Neuronal stem cell (in vitro differentiated cells): ENCODE data around the gene BAX.

ENCODE experiments used
- DNase-seq: peaks from one replicate; pipeline ENCODE4 v3.0.0-alpha.2; 2013; ENCODE audit warnings: low spot score
- H2AFZ ChIP-seq: one replicate; pipeline ENCODE4 v1.6.1; 2013; ENCODE audit warnings: mild to moderate bottlenecking, low read length, inconsistent platforms
- H2AK5ac ChIP-seq: 2 replicates; pipeline ENCODE4 v1.6.1; 2013; ENCODE audit warnings: low read depth, mild to moderate bottlenecking, inconsistent platforms, low read length, moderate library complexity, mixed read lengths
- H2BK120ac ChIP-seq: 2 replicates; pipeline ENCODE4 v1.6.1; 2013; ENCODE audit warnings: low read depth, mild to moderate bottlenecking, inconsistent platforms, low read length, moderate library complexity, mixed read lengths
- H2BK12ac ChIP-seq: one replicate; pipeline ENCODE4 v1.6.1; 2013; ENCODE audit warnings: low read length, inconsistent platforms
- H2BK15ac ChIP-seq: 2 replicates; pipeline ENCODE4 v1.6.1; 2013; ENCODE audit warnings: mild to moderate bottlenecking, low read length, inconsistent platforms, mixed read lengths
- H2BK5ac ChIP-seq: one replicate; pipeline ENCODE4 v1.6.1; 2013; ENCODE audit warnings: inconsistent platforms, mild to moderate bottlenecking, low read length, moderate library complexity
- H3K14ac ChIP-seq: one replicate; pipeline ENCODE4 v1.6.1; 2013; ENCODE audit warnings: low read length, inconsistent platforms
- H3K18ac ChIP-seq: 2 replicates; pipeline ENCODE4 v1.6.1; 2013; ENCODE audit warnings: low read length, inconsistent platforms
- H3K23ac ChIP-seq: 2 replicates; pipeline ENCODE4 v1.6.1; 2013; ENCODE audit warnings: low read depth, mild to moderate bottlenecking, mixed read lengths, low read length, inconsistent platforms; ENCODE audit not compliant: poor library complexity
- H3K27ac ChIP-seq: replicated peaks from 3 replicates; pipeline ENCODE4 v1.5.1; 2013; ENCODE audit warnings: low read length, inconsistent platforms
- H3K27me3 ChIP-seq, 3 experiments: 2 replicates each; pipeline ENCODE4 v1.6.1; 2013; ENCODE audit warnings: low read length in 3 of 3, mild to moderate bottlenecking in 2 of 3, inconsistent platforms in 1 of 3, low read depth in 1 of 3, mixed read lengths in 1 of 3, moderate library complexity in 1 of 3; ENCODE audit not compliant: control insufficient read depth in 3 of 3, insufficient read depth in 3 of 3
- H3K36me3 ChIP-seq, 2 donors: replicated peaks in 1 of 2; 2 replicates each; pipeline ENCODE4 v1.6.1; 2013; ENCODE audit warnings: low read length in 2 of 2; ENCODE audit not compliant: control insufficient read depth in 2 of 2, insufficient read depth in 2 of 2
- H3K4ac ChIP-seq: 2 replicates; pipeline ENCODE4 v1.6.1; 2013; ENCODE audit warnings: inconsistent platforms, mild to moderate bottlenecking, low read length, moderate library complexity
- H3K4me1 ChIP-seq, 2 donors: 1 replicate in 1 of 2; 2 replicates in 1 of 2; pipeline ENCODE4 v1.6.1; 2013; ENCODE audit warnings: low read length in 2 of 2, low read depth in 1 of 2; ENCODE audit not compliant: control insufficient read depth in 2 of 2, insufficient read depth in 1 of 2
- H3K4me2 ChIP-seq: one replicate; pipeline ENCODE4 v1.6.1; 2013; ENCODE audit warnings: mild to moderate bottlenecking, low read length, inconsistent platforms; ENCODE audit not compliant: insufficient read depth, poor library complexity, severe bottlenecking
- H3K4me3 ChIP-seq, 2 donors: 2 replicates each; pipeline ENCODE4 v1.5.1; 2013; ENCODE audit warnings: low read length in 2 of 2, mild to moderate bottlenecking in 2 of 2, inconsistent platforms in 1 of 2, moderate library complexity in 1 of 2
- H3K79me1 ChIP-seq: one replicate; pipeline ENCODE4 v1.6.1; 2013; ENCODE audit warnings: low read depth, mild to moderate bottlenecking, inconsistent platforms, low read length, moderate library complexity
- H3K9ac ChIP-seq: one replicate; pipeline ENCODE4 v1.6.1; 2013; ENCODE audit warnings: mild to moderate bottlenecking, low read depth, low read length, inconsistent platforms; ENCODE audit not compliant: poor library complexity
- H3K9me3 ChIP-seq, 2 donors: replicated peaks in 1 of 2; 2 replicates each; pipeline versions ENCODE3 to v1.6.1; 2013; ENCODE audit warnings: low read length in 2 of 2, mild to moderate bottlenecking in 2 of 2, inconsistent platforms in 1 of 2, low read depth in 1 of 2, mixed read lengths in 1 of 2, moderate library complexity in 1 of 2; ENCODE audit not compliant: control insufficient read depth in 2 of 2, insufficient read depth in 1 of 2
- H4K8ac ChIP-seq: one replicate; pipeline ENCODE4 v1.6.1; 2013; ENCODE audit warnings: low read depth, mild to moderate bottlenecking, inconsistent platforms, low read length, moderate library complexity
- H4K91ac ChIP-seq: one replicate; pipeline ENCODE4 v1.6.1; 2013; ENCODE audit warnings: low read length, low read depth, mild to moderate bottlenecking, inconsistent platforms; ENCODE audit not compliant: poor library complexity
- WGBS, 2 donors: extraction: QIAGEN DNeasy Blood & Tissue Kit; methylation state at CpG; one replicate each; pipeline ENCODE4 v1.1.7; 2013; ENCODE audit warnings: missing lambda C conversion rate in 2 of 2, mixed read lengths in 1 of 2; ENCODE audit not compliant: insufficient read length in 2 of 2, insufficient replicate concordance in 1 of 2; ENCODE audit errors: extremely low coverage in 2 of 2; 5-methylcytosine and 5-hydroxymethylcytosine counted together

Gene BAX

DNA sequence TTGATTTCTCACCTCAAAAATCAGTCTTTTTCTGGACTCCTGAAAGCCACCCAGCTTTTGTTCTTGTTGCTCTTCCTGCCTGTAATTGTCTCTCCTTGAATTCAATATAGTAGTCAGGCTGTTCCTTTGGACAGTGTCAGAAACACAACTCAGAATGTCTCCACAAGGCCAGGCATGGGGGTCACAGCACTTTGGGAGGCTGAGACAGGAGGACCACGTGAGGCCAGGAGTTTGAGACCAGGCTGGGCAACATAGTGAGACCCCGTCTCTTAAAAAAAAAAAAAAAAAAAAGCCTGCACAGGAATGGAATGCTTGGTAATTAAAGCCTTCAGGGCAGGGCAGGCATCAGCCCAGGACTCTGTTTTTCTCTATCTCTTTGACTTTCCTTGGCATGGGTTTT is 8.9 kb upstream of the BAX start:
- Histone ChIP-seq H3K4me2 (no peak overlapping the region), H3K27me3 (no peaks in the 10 kb centered on the region), H3K4me1 (peaks cover 0 to 3% of the 10 kb centered on the region in 2 donors), H3K14ac (no peak overlapping the region), H3K4me3 (no peak overlapping the region), H2AK5ac (no peak overlapping the region), H2BK15ac (no peak overlapping the region), H3K79me1 (no peaks in the 10 kb centered on the region), H3K36me3 (no peaks in the 10 kb centered on the region), H3K27ac (no peak overlapping the region), H3K18ac (no peak overlapping the region), H3K9ac (no peak overlapping the region), H2BK120ac (no peak overlapping the region), H2BK5ac (no peak overlapping the region), H4K8ac (no peak overlapping the region), H3K4ac (no peak overlapping the region), H3K9me3 (peaks cover 5% of the 10 kb centered on the region in 2 donors), H2AFZ (no peak overlapping the region), H3K23ac (no peak overlapping the region), H4K91ac (no peak overlapping the region), H2BK12ac (no peak overlapping the region)
- WGBS, 2 donors: no CpG with 5 or more reads among the region's 2 CpGs
- DNase-seq: no peak

DNA sequence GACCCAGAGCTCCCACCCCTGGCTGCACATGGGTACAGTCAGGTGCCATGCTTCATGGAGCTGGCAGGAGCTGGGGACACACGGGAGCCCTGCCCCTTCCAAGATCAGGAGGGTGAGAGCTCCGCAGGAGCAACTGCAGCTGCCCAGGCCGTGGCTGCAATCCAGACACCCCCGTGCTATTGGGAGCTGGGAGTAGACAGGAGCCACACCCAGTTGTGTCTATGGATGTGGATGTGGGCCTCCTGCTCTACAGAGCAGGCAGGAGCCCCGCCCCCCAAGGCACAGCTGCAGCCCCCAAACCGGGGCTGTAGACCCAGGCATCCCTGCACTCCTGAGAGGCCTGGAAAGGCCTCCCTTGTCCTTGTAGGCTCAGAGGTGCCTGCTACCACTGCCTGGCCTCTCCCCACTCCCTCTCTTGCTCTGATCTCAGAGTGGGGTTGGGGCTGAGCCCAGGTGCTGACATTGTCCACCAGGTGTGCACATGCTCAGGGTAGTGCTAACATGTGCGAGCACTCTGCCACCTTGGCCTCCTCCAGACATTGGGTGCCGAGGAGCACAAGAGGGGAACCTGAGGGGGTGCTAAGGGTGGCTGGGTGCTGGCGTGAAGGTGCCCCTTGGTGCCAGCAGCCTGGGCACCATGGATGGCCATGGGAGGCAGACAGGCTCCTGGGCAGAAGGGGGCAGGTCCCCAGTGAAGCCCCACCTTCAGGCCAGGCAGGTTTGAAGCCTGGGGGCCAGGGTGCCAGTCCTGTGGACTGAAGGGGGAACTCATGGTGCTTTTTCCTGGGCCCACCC is 8.0 kb upstream of the BAX start:
- Histone ChIP-seq H3K18ac (no peak overlapping the region), H2BK5ac (no peak overlapping the region), H2BK15ac (no peak overlapping the region), H3K9me3 (peaks cover 2 to 5% of the 10 kb centered on the region in 2 donors), H2BK12ac (no peak overlapping the region), H3K14ac (peak overlapping the region; percentile 25), H3K36me3 (no peaks in the 10 kb centered on the region), H3K9ac (no peak overlapping the region), H4K8ac (no peak overlapping the region), H3K23ac (no peak overlapping the region), H3K27ac (no peak overlapping the region), H3K79me1 (no peaks in the 10 kb centered on the region), H4K91ac (no peak overlapping the region), H3K27me3 (no peaks in the 10 kb centered on the region), H3K4me1 (peaks cover 0 to 3% of the 10 kb centered on the region in 2 donors), H3K4ac (no peak overlapping the region), H2AK5ac (peak overlapping the region; percentile 79), H3K4me3 (no peak overlapping the region), H2BK120ac (no peak overlapping the region), H2AFZ (no peak overlapping the region), H3K4me2 (no peak overlapping the region)
- no peak for DNase-seq
- WGBS, 2 donors: no CpG with 5 or more reads among the region's 9 CpGs

DNA sequence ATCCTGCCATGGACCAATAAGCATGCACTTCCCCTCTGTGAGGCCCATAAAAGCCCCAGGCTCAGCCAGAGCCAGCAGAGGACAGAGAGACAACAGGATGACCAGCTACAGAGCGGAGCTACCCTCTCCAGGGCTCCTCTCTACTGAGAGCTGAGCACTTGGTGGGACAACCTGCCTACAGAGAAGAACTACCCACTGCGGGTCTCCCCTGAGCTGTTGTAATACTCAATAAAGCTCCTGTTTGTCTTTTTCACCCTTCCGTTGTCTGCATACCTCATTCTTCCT is 7.5 kb upstream of the BAX start:
- Histone ChIP-seq H3K4ac (no peak overlapping the region), H3K27me3 (no peaks in the 10 kb centered on the region), H4K8ac (no peak overlapping the region), H2AK5ac (peak overlapping the region; percentile 79), H3K79me1 (no peaks in the 10 kb centered on the region), H3K9ac (no peak overlapping the region), H3K4me2 (no peak overlapping the region), H3K4me1 (peaks cover 0 to 3% of the 10 kb centered on the region in 2 donors), H3K18ac (no peak overlapping the region), H3K23ac (no peak overlapping the region), H3K9me3 (peaks cover 1 to 5% of the 10 kb centered on the region in 2 donors), H3K36me3 (no peaks in the 10 kb centered on the region), H2AFZ (no peak overlapping the region), H4K91ac (no peak overlapping the region), H3K14ac (no peak overlapping the region), H2BK120ac (no peak overlapping the region), H3K4me3 (no peak overlapping the region), H2BK12ac (no peak overlapping the region), H2BK15ac (no peak overlapping the region), H2BK5ac (no peak overlapping the region), H3K27ac (no peak overlapping the region)
- DNase-seq: no peak
- no CpG with 5 or more reads among the region's 3 CpGs for WGBS, 2 donors

DNA sequence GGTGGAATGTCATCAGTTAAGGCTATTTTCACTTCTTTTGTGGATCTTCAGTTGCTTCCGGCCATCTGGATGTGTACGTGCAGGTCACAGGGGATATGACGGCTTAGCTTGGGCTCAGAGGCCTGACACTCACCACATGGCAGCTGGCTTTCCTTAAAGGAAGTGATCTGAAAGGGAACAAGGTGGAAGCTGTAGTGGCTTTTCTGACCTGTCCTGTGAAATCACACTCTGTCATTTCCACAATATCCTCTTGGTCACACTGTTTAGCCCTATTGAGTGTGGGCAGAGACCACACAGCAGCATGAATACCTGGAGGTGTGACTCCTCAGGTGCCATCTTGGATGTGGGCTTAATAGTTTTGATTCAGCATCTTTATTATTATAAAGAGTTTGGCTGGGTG is 4.5 kb upstream of the BAX start:
- H4K91ac ChIP-seq: no peak overlapping the region
- peaks cover 0 to 5% of the 10 kb centered on the region in 2 donors for H3K9me3 ChIP-seq
- H3K79me1 ChIP-seq: peaks cover 4% of the 10 kb centered on the region
- no peak overlapping the region for H3K4me2 ChIP-seq
- H3K23ac ChIP-seq: no peak overlapping the region
- H2BK12ac ChIP-seq: no peak overlapping the region
- no peak overlapping the region for H2BK120ac ChIP-seq
- no peak overlapping the region for H2AFZ ChIP-seq
- no peaks in the 10 kb centered on the region for H3K36me3 ChIP-seq
- no peak overlapping the region for H4K8ac ChIP-seq
- no peak overlapping the region for H3K14ac ChIP-seq
- no peak overlapping the region for H2AK5ac ChIP-seq
- H3K27ac ChIP-seq: no peak overlapping the region
- DNase-seq: no peak
- no peak overlapping the region for H2BK5ac ChIP-seq
- no peak overlapping the region for H3K4ac ChIP-seq
- no peak overlapping the region for H3K18ac ChIP-seq
- H3K9ac ChIP-seq: no peak overlapping the region
- no peaks in the 10 kb centered on the region for H3K27me3 ChIP-seq
- WGBS, 2 donors: no CpG with 5 or more reads among the region's 3 CpGs
- no peak overlapping the region for H2BK15ac ChIP-seq
- peaks cover 0 to under 1% of the 10 kb centered on the region in 2 donors for H3K4me1 ChIP-seq
- no peak overlapping the region for H3K4me3 ChIP-seq
